OCI-LY3 (cell line): Measurements from ENCODE around the gene MAP3K6.

Experiments
- H2AFZ ChIP-seq: fragments of 200-600, 300-600 bp; shearing (Covaris generic); 2 replicates; pipeline ENCODE4 v1.6.0; 2014; ENCODE audit warnings: antibody characterized with exemption, low read depth, low read length
- H3K27ac ChIP-seq: fragments of 200-600, 300-600 bp; sonication (generic); 2 replicates; pipeline ENCODE4 v1.5.1; 2014; ENCODE audit warnings: mild to moderate bottlenecking, low read length, moderate library complexity, mixed read lengths
- H3K27me3 ChIP-seq: fragments of 200-600, 300-600 bp; sonication (generic); 2 replicates; pipeline ENCODE4 v1.6.1; 2014; ENCODE audit warnings: low read depth, low read length, mixed read lengths
- H3K36me3 ChIP-seq: fragments of 200-600, 300-600 bp; sonication (generic); replicated peaks from 2 replicates; pipeline ENCODE3; 2014; ENCODE audit warnings: low read depth, low read length, mixed read lengths
- H3K4me1 ChIP-seq: fragments of 300-600, 200-600 bp; sonication (generic); 2 replicates; pipeline ENCODE4 v1.6.1; 2014; ENCODE audit warnings: low read length, mixed read lengths
- H3K4me2 ChIP-seq: fragments of 200-600, 300-600 bp; sonication (generic); 2 replicates; pipeline ENCODE4 v1.6.1; 2014; ENCODE audit warnings: low read length, mixed read lengths
- H3K4me3 ChIP-seq: fragments of 300-600, 200-600 bp; sonication (generic); 2 replicates; pipeline ENCODE4 v1.5.1; 2014; ENCODE audit warnings: antibody characterized with exemption, mild to moderate bottlenecking, low read length, moderate library complexity
- H3K79me2 ChIP-seq: fragments of 300-600, 200-600 bp; shearing (Covaris generic); 2 replicates; pipeline ENCODE4 v1.6.1; 2014; ENCODE audit warnings: mild to moderate bottlenecking, low read length, mixed read lengths
- H3K9ac ChIP-seq: fragments of 300-600, 200-600 bp; shearing (Covaris generic); 2 replicates; pipeline ENCODE4 v1.6.0; 2014; ENCODE audit warnings: mild to moderate bottlenecking, low read length, moderate library complexity
- H3K9me3 ChIP-seq: fragments of 200-600, 300-600 bp; shearing (Covaris generic); 2 replicates; pipeline ENCODE4 v1.6.1; 2014; ENCODE audit warnings: low read length, mixed read lengths; ENCODE audit not compliant: insufficient read depth
- H4K20me1 ChIP-seq: fragments of 200-600, 300-600 bp; sonication (generic); 2 replicates; pipeline ENCODE4 v1.6.1; 2016; ENCODE audit warnings: low read length, mixed read lengths; ENCODE audit not compliant: insufficient read depth
- CTCF ChIP-seq: fragments of 200-600, 300-600 bp; sonication (generic); IDR thresholded peaks from 2 replicates; pipeline ENCODE4 v1.5.1; 2014; ENCODE audit warnings: antibody characterized with exemption, low read length, low read depth
- EZH2phosphoT487 ChIP-seq: fragments of 200-600 bp; shearing (Covaris generic); IDR thresholded peaks from 2 replicates; pipeline ENCODE4 v1.6.1; 2018; ENCODE audit warnings: antibody characterized with exemption, mixed run types, low read depth

Gene MAP3K6

DNA sequence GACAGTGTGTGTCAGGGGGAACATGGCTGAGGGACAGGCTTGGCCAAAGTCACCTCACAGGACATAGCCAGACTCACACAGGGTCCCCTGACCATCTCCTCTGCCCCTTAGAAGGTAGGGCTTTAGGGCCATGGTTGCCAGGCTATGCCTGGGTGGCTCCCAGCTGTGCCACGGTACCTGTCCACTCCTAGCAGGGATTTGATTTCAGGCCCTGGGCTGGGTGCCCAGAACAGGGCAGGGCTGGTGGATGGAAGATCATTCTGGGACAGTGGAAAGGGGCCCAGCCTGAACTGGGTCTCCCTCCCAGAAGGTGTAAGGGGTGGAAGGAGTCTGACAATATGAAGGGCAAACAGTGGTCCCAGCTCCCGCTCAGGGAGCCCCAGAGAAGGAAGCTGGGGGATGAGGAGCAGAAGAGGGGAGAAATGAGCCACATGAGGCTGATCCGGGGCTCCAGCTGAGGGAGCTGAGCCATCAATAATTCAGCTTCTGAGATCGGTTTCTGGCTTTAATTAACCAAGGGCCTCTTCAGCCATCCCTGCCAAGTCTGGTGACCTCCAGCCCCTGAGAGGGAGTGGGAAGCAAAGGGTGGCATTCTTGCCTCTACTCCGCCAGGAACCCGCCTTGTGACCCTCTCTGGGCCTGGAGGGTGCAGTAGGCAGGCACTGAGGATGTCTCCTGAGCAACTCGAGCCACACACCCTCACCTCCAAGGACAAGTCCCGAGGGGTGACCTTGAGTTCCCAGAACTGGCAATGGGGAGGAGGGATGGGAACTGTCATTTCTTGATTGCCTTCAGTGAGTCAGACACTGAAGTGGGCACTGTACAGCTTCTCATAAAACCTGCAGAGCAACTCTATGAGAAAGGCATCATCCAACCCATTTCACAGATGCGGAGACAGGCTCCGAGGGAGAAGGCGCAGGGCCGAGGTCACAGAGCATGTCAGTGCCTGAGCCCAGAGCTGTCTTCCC is 14.3 kb upstream of the MAP3K6 start:
- no peak overlapping the region for H3K4me2 ChIP-seq
- TF ChIP-seq EZH2phosphoT487: no peak
- no peak overlapping the region for H2AFZ ChIP-seq
- no peaks in the 10 kb centered on the region for H3K79me2 ChIP-seq
- H3K4me3 ChIP-seq: no peak overlapping the region
- no peak overlapping the region for H3K27ac ChIP-seq
- H3K9me3 ChIP-seq: no peaks in the 10 kb centered on the region
- H4K20me1 ChIP-seq: no peaks in the 10 kb centered on the region
- H3K36me3 ChIP-seq: no peaks in the 10 kb centered on the region
- H3K9ac ChIP-seq: no peak overlapping the region
- H3K4me1 ChIP-seq: peaks cover 6% of the 10 kb centered on the region
- no peaks in the 10 kb centered on the region for H3K27me3 ChIP-seq

- H2AFZ ChIP-seq: no peak overlapping the region
- no peak overlapping the region for H3K4me3 ChIP-seq
- TF ChIP-seq CTCF: no peak
- TF ChIP-seq EZH2phosphoT487: no peak
These were observed 13.5 kb upstream of the MAP3K6 start for GRCh38 chr1:27380224-27380623.

GRCh38 chr1:27379564-27380122 is 12.9 kb upstream of the MAP3K6 start:
- Histone ChIP-seq H3K4me2 (no peak overlapping the region), H3K79me2 (no peaks in the 10 kb centered on the region), H4K20me1 (no peaks in the 10 kb centered on the region), H3K36me3 (no peaks in the 10 kb centered on the region), H3K4me3 (no peak overlapping the region), H2AFZ (no peak overlapping the region), H3K9ac (no peak overlapping the region), H3K4me1 (peaks cover 6% of the 10 kb centered on the region), H3K9me3 (no peaks in the 10 kb centered on the region), H3K27ac (no peak overlapping the region), H3K27me3 (no peaks in the 10 kb centered on the region)
- no peak for TF ChIP-seq CTCF
- TF ChIP-seq EZH2phosphoT487: no peak

More at GRCh38 chr1:27380224-27380623, 13.5 kb upstream of the MAP3K6 start:
- no peak overlapping the region for H3K4me2 ChIP-seq
- H3K36me3 ChIP-seq: no peaks in the 10 kb centered on the region
- H3K79me2 ChIP-seq: no peaks in the 10 kb centered on the region
- no peaks in the 10 kb centered on the region for H4K20me1 ChIP-seq
- H3K27me3 ChIP-seq: no peaks in the 10 kb centered on the region
- H3K9me3 ChIP-seq: no peaks in the 10 kb centered on the region
- no peak overlapping the region for H3K27ac ChIP-seq
- peaks cover 6% of the 10 kb centered on the region for H3K4me1 ChIP-seq
- no peak overlapping the region for H3K9ac ChIP-seq

- Histone ChIP-seq H3K27ac (no peak overlapping the region), H3K4me1 (peaks cover 6% of the 10 kb centered on the region), H3K4me3 (no peak overlapping the region), H3K27me3 (no peaks in the 10 kb centered on the region), H2AFZ (no peak overlapping the region), H3K4me2 (no peak overlapping the region), H3K9ac (no peak overlapping the region), H3K79me2 (no peaks in the 10 kb centered on the region), H4K20me1 (no peaks in the 10 kb centered on the region), H3K9me3 (no peaks in the 10 kb centered on the region), H3K36me3 (no peaks in the 10 kb centered on the region)
- TF ChIP-seq EZH2phosphoT487 (no peak), CTCF (no peak)
These were observed 11.2 kb upstream of the MAP3K6 start for GRCh38 chr1:27377760-27378495.
